ENCODE data around the gene ZBED4.

DNA sequence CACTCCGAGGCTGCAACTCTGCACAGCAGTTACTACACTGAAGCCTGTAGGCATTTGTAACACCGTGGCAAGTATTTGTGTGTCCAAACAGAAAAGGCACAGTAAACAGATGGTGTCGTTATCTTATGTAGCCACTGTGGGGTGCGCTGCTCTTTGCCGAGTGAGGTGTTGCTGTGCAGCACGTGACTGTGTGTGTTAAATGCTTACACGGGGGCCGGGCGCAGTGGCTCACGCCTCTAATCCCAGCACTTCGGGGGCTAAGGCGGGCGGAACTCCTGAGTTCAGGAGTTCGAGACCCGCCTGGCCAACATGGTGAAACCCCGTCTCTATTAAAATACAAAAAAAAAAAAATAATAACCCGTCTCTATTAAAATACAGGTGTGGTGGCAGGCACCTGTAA is 11.5 kb downstream of the ZBED4 start:
- no peak for TF ChIP-seq ZNF274 (IDR thresholded peaks at IDR 0.05; ENCODE audit: low read depth, low read length)
- TF ChIP-seq SUZ12 (IDR thresholded peaks at IDR 0.05; ENCODE audit: extremely low read depth, insufficient read depth, insufficient read length), result no peak
